ENCODE data around the gene GULP1.
"Not testable (repeated sequence)": the region's sequence is repeated elsewhere in the genome, so short reads cannot be mapped to it uniquely, and the experiment has no call there.

GULP1 gene

GRCh38 chr2:188435115-188435514 is 143.4 kb downstream of the GULP1 start:
- no peak for DNase-seq

- DNase-seq, result no peak
Measured at GRCh38 chr2:188437537-188437936, 145.9 kb downstream of the GULP1 start.

- no peak for DNase-seq
Measured at GRCh38 chr2:188439986-188440385, 148.3 kb downstream of the GULP1 start.

GRCh38 chr2:188440849-188441248 is 149.2 kb downstream of the GULP1 start:
- DNase-seq, result no peak

- DNase-seq, result no peak
Measured at GRCh38 chr2:188441288-188441947, 149.7 kb downstream of the GULP1 start.

GRCh38 chr2:188443207-188443606 is 151.5 kb downstream of the GULP1 start:
- DNase-seq, result no peak

GRCh38 chr2:188444106-188444835 is 152.6 kb downstream of the GULP1 start:
- no peak for DNase-seq

- no peak for DNase-seq
Measured at GRCh38 chr2:188449561-188449960, 157.9 kb downstream of the GULP1 start.

- no peak for DNase-seq
Measured at GRCh38 chr2:188449971-188450370, 158.3 kb downstream of the GULP1 start.

- no peak for DNase-seq
Measured at GRCh38 chr2:188450732-188451483, 159.2 kb downstream of the GULP1 start.

GRCh38 chr2:188452084-188452483 is 160.4 kb downstream of the GULP1 start:
- no peak for DNase-seq

- no peak for DNase-seq
Measured at GRCh38 chr2:188456114-188456909, 164.6 kb downstream of the GULP1 start.

GRCh38 chr2:188459061-188459460 is 167.4 kb downstream of the GULP1 start:
- no peak for DNase-seq

- not testable (repeated sequence) for DNase-seq
Measured at GRCh38 chr2:188466078-188466477, 174.4 kb downstream of the GULP1 start.

GRCh38 chr2:188466761-188467160 is 175.1 kb downstream of the GULP1 start:
- no peak for DNase-seq

GRCh38 chr2:188471166-188471565 is 179.5 kb downstream of the GULP1 start:
- DNase-seq, result no peak

- DNase-seq, result no peak
Measured at GRCh38 chr2:188473306-188473705, 181.6 kb downstream of the GULP1 start.

- DNase-seq, result no peak
Measured at GRCh38 chr2:188474316-188474715, 182.6 kb downstream of the GULP1 start.

- DNase-seq, result peak; percentile 8
Measured at GRCh38 chr2:188475945-188476344, 184.3 kb downstream of the GULP1 start.

- no peak for DNase-seq
Measured at GRCh38 chr2:188477564-188478103, 186.0 kb downstream of the GULP1 start.

GRCh38 chr2:188478724-188479123 is 187.1 kb downstream of the GULP1 start:
- no peak for DNase-seq

- no peak for DNase-seq
Measured at GRCh38 chr2:188481474-188481873, 189.8 kb downstream of the GULP1 start.

- DNase-seq, result no peak
Measured at GRCh38 chr2:188485496-188485895, 193.8 kb downstream of the GULP1 start.

Measured in NCI-H510A (cell line).